CD4-positive, alpha-beta T cell (primary cell): ENCODE data around the gene GRK4. TPM values are rescaled to one million over a fixed set of nuclear protein-coding genes. Genes with fewer than 3 reads are reported as not detected.

Source experiments
- ATAC-seq: fragments of 200-7000 bp; cut with Tn5 transposase; one replicate; pipeline ENCODE4 v1.10.0; 2022; ENCODE audit warnings: mild to moderate bottlenecking; ENCODE audit not compliant: poor library complexity
- CTCF ChIA-PET: fragments of 350-600 bp; sonication (Branson Sonifier 250); formaldehyde crosslinking; loops from one replicate; lab custom pipeline; 2021; ENCODE audit warnings: antibody characterized with exemption, inconsistent platforms; lab: Charles Lee
- POLR2A ChIA-PET: fragments of 350-600 bp; sonication (Branson Sonifier 250); formaldehyde crosslinking; loops from one replicate; lab custom pipeline; 2021; ENCODE audit warnings: antibody characterized with exemption, inconsistent platforms; lab: Charles Lee
- DNase-seq, 14 experiments: peaks; one replicate each; pipeline ENCODE4 v3.0.0-alpha.2; 2013 to 2020; ENCODE audit warnings: mixed read lengths in 2 of 14
- H3K27ac ChIP-seq, 2 donors: one replicate each; pipeline versions ENCODE4 v1.5.1 to v1.7.0; 2013; ENCODE audit warnings: low read length in 2 of 2, low read depth in 1 of 2, mild to moderate bottlenecking in 1 of 2
- H3K27me3 ChIP-seq, 2 experiments: 1 replicate in 1 of 2; 2 replicates in 1 of 2; pipeline versions ENCODE4 v1.6.1 to v1.7.0; 2013; ENCODE audit warnings: low read length in 2 of 2, control low read depth in 1 of 2, mild to moderate bottlenecking in 1 of 2, moderate library complexity in 1 of 2; ENCODE audit not compliant: insufficient read depth in 2 of 2, control insufficient read depth in 1 of 2
- H3K36me3 ChIP-seq: one replicate; pipeline ENCODE4 v1.6.1; 2013; ENCODE audit warnings: low read length, control low read depth; ENCODE audit not compliant: insufficient read depth
- H3K4me1 ChIP-seq: one replicate; pipeline ENCODE4 v1.6.1; 2013; ENCODE audit warnings: low read length, control low read depth; ENCODE audit not compliant: insufficient read depth
- H3K4me3 ChIP-seq: one replicate; pipeline ENCODE4 v1.5.1; 2013; ENCODE audit warnings: mild to moderate bottlenecking, low read length, moderate library complexity
- H3K9me3 ChIP-seq, 2 experiments: 1 replicate in 1 of 2; 2 replicates in 1 of 2; pipeline versions ENCODE4 v1.6.1 to v1.7.0; 2013; ENCODE audit warnings: low read length in 2 of 2, mild to moderate bottlenecking in 2 of 2, control low read depth in 1 of 2, moderate library complexity in 1 of 2; ENCODE audit not compliant: control insufficient read depth in 1 of 2, insufficient read depth in 1 of 2
- H3K27ac Mint-ChIP-seq: one replicate; pipeline ENCODE4 v1.8.0; 2020; ENCODE audit warnings: mixed read lengths
- H3K27me3 Mint-ChIP-seq: one replicate; pipeline ENCODE4 v1.8.0; 2021; ENCODE audit warnings: mixed read lengths
- H3K36me3 Mint-ChIP-seq: one replicate; pipeline ENCODE4 v1.8.0; 2021; ENCODE audit warnings: low read depth, mixed read lengths
- H3K4me1 Mint-ChIP-seq: one replicate; pipeline ENCODE4 v1.8.0; 2021; ENCODE audit warnings: low read depth, mixed read lengths
- H3K4me3 Mint-ChIP-seq: one replicate; pipeline ENCODE4 v1.8.0; 2020; ENCODE audit warnings: mild to moderate bottlenecking, mixed read lengths
- H3K9me3 Mint-ChIP-seq: one replicate; pipeline ENCODE4 v1.8.0; 2020; ENCODE audit warnings: mixed read lengths
- CTCF ChIP-seq: fragments of 200-600 bp; IDR thresholded peaks from one replicate; pipeline ENCODE4 v1.8.0; 2022; ENCODE audit warnings: antibody characterized with exemption, mild to moderate bottlenecking
- intact Hi-C, 2 experiments: fragments of 100-400 bp; cut with DNase I in 1 of 2; cut with micrococcal nuclease in 1 of 2; formaldehyde crosslinking; loops; one replicate each; pipeline versions ENCODE4 v1.15.1 to v1.9.0; 2023 to 2025; cut with DNase I, micrococcal nuclease
- total RNA-seq, 174 experiments: library from RNA in 2 of 174; stranded (reverse) in 2 of 174; gene quantifications; one replicate each; pipeline ENCODE4 v1.2.3 and lab custom pipeline; 2021 to 2026

GRK4 gene
- total RNA-seq, 2 experiments from 2014 or later, result 1.2 to 1.8 TPM

- TF ChIP-seq CTCF, result no peak
Measured at GRCh38 chr4:3013839-3014350, 50.5 kb downstream of the GRK4 start.

GRCh38 chr4:3016961-3017360 is 53.6 kb downstream of the GRK4 start:
- no peak for DNase-seq
- TF ChIP-seq CTCF, result no peak
- CTCF ChIA-PET, result no interaction called here

More at GRCh38 chr4:3013839-3014350, 50.5 kb downstream of the GRK4 start:
- intact Hi-C loops, result no loop called here
- Histone ChIP-seq H3K27ac (no peak overlapping the region), H3K36me3 (no peaks in the 10 kb centered on the region), H3K27me3 (no peaks in the 10 kb centered on the region), H3K4me1 (no peaks in the 10 kb centered on the region), H3K4me3 (no peak overlapping the region), H3K9me3 (no peaks in the 10 kb centered on the region)
- ChIA-PET POLR2A (no interaction called here), CTCF (interaction anchor here (0.7 kb wide), 1 partner anchor 1234 kb away, joined by 4 read pairs; the partner anchor contains the start of gene TMEM128)
- H3K36me3 Mint-ChIP-seq, result no peaks in the 10 kb centered on the region
- H3K4me1 Mint-ChIP-seq, result no peaks in the 10 kb centered on the region
- H3K4me3 Mint-ChIP-seq, result no peak overlapping the region
- H3K27ac Mint-ChIP-seq, result no peak overlapping the region
- H3K9me3 Mint-ChIP-seq, result no peaks in the 10 kb centered on the region
- H3K27me3 Mint-ChIP-seq, result peaks cover 4% of the 10 kb centered on the region
- DNase-seq, result no peak
- ATAC-seq, result no peak

GRCh38 chr4:3017504-3017903 is 54.1 kb downstream of the GRK4 start:
- Histone ChIP-seq H3K36me3 (no peaks in the 10 kb centered on the region), H3K4me1 (peaks cover 8% of the 10 kb centered on the region), H3K9me3 (no peaks in the 10 kb centered on the region), H3K4me3 (no peak overlapping the region), H3K27me3 (no peaks in the 10 kb centered on the region), H3K27ac (no peak overlapping the region)
- DNase-seq, result no peak
- Mint-ChIP-seq H3K4me1 (no peaks in the 10 kb centered on the region), H3K36me3 (no peaks in the 10 kb centered on the region), H3K27ac (no peak overlapping the region), H3K27me3 (no peaks in the 10 kb centered on the region), H3K4me3 (no peak overlapping the region), H3K9me3 (no peaks in the 10 kb centered on the region)
- intact Hi-C loops, result no loop called here
- ChIA-PET POLR2A (no interaction called here), CTCF (no interaction called here)
- ATAC-seq, result no peak
- no peak for TF ChIP-seq CTCF

More at GRCh38 chr4:3016961-3017360, 53.6 kb downstream of the GRK4 start:
- Mint-ChIP-seq H3K27ac (no peak overlapping the region), H3K36me3 (no peaks in the 10 kb centered on the region), H3K4me1 (no peaks in the 10 kb centered on the region), H3K27me3 (no peaks in the 10 kb centered on the region), H3K4me3 (no peak overlapping the region), H3K9me3 (no peaks in the 10 kb centered on the region)
- POLR2A ChIA-PET, result interaction anchor here (1.0 kb wide), 1 partner anchor 39 kb away, joined by 6 read pairs; no protein-coding TSS in a partner anchor
- ATAC-seq, result no peak
- Histone ChIP-seq H3K4me1 (peaks cover 8% of the 10 kb centered on the region), H3K36me3 (no peaks in the 10 kb centered on the region), H3K9me3 (no peaks in the 10 kb centered on the region), H3K27me3 (no peaks in the 10 kb centered on the region), H3K4me3 (no peak overlapping the region), H3K27ac (no peak overlapping the region)
- intact Hi-C loops, result no loop called here
